ENCODE measurements around the gene PLP1.

DNA sequence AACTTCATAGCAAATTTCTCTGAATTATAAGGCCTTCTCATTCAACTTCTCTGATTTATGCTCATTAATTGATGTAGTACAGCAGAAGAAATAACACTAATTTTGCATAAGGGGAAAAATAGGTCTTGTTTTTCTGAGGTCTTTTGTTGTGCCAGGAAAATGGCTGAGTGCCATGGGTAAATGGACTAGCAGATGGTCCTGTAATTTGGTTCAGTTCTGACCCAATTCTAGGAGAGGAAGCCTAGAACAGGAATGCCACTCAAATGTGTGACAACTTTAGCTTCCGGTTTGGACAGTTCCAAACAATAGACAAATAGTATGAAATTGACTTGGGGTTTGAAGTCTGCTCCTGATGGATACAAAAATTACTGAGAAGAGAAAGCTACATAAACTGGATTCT is 49.2 kb downstream of the PLP1 start:
- TF ChIP-seq POLR2A (IDR thresholded peaks at IDR 0.05; ENCODE audit: control extremely low read depth in 1 of 2, low read depth in 2 of 2, low read length in 2 of 2) (no peak), POLR2AphosphoS5 (IDR thresholded peaks at IDR 0.05; ENCODE audit: low read depth, low read length) (no peak), MAFK (IDR thresholded peaks at IDR 0.05; ENCODE audit: low read depth, low read length) (no peak), SIN3A (conservative IDR thresholded peaks at IDR 0.05 in 1 of 2, IDR thresholded peaks at IDR 0.05 in 1 of 2; ENCODE audit: low read depth in 1 of 2, low read length in 2 of 2) (no peak), SIRT6 (IDR thresholded peaks at IDR 0.05; ENCODE audit: low read length) (no peak), PHF8 (conservative IDR thresholded peaks at IDR 0.05; ENCODE audit: low read depth, low read length) (no peak), SP4 (IDR thresholded peaks at IDR 0.05; ENCODE audit: low read length) (no peak), EZH2 (IDR thresholded peaks at IDR 0.05; ENCODE audit: low read depth, low read length, severe bottlenecking) (no peak), JUN (IDR thresholded peaks at IDR 0.05; ENCODE audit: low read depth, low read length) (no peak)
- TF ChIP-seq, protein P1, sequence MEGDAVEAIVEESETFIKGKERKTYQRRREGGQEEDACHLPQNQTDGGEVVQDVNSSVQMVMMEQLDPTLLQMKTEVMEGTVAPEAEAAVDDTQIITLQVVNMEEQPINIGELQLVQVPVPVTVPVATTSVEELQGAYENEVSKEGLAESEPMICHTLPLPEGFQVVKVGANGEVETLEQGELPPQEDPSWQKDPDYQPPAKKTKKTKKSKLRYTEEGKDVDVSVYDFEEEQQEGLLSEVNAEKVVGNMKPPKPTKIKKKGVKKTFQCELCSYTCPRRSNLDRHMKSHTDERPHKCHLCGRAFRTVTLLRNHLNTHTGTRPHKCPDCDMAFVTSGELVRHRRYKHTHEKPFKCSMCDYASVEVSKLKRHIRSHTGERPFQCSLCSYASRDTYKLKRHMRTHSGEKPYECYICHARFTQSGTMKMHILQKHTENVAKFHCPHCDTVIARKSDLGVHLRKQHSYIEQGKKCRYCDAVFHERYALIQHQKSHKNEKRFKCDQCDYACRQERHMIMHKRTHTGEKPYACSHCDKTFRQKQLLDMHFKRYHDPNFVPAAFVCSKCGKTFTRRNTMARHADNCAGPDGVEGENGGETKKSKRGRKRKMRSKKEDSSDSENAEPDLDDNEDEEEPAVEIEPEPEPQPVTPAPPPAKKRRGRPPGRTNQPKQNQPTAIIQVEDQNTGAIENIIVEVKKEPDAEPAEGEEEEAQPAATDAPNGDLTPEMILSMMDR (IDR thresholded peaks at IDR 0.05; ENCODE audit: control extremely low read depth in 1 of 3, insufficient read depth in 1 of 3, low read depth in 1 of 3, low read length in 3 of 3), result no peak
- TF ChIP-seq, protein P2, sequence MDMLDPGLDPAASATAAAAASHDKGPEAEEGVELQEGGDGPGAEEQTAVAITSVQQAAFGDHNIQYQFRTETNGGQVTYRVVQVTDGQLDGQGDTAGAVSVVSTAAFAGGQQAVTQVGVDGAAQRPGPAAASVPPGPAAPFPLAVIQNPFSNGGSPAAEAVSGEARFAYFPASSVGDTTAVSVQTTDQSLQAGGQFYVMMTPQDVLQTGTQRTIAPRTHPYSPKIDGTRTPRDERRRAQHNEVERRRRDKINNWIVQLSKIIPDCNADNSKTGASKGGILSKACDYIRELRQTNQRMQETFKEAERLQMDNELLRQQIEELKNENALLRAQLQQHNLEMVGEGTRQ (IDR thresholded peaks at IDR 0.05; ENCODE audit: low read length), result no peak
